CD4-positive, alpha-beta T cell treated with Interferon alpha-2 for 1 hour (primary cell): Measurements from ENCODE around the gene PIM2.

ENCODE experiments used
- DNase-seq, 2 donors: peaks; one replicate each; pipeline ENCODE4 v3.0.0-alpha.2; 2020 to 2022

The PIM2 gene

DNA sequence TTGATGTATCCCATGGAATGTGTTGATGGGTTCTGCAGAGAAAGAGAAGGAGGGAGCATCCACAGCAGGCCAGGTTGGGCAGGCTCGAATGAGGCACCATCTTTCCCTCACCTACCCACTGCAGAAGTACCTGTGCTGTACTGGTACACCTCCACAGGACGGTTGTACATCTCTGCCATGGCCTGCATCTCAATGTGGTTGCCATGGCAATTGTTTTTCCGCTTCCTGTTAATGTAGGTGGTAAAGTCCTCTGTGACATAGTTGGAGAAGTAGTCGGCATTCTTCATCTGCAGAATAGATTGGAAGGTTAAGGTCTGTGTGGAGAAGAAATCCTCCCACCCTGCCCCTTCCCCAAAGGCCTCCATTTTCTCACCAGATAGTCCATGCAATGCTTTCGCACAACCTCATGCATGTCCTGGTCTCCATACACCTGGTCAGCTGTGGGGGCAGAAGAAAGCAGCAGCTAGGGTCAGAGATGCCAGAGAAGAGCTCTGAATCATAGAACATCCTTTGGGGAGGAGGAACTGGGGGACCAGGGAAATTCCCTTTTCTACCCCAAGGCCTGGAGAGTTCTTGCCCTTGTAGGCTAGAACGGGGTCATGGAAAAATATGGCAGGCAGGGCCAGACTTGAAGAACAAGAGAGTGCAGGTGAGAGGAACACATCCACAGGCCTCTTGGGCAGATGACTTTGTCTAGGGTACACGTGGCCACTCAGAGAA lies 15.9 kb upstream of the PIM2 start:
- peak; percentile 69 to 81 for DNase-seq

DNA sequence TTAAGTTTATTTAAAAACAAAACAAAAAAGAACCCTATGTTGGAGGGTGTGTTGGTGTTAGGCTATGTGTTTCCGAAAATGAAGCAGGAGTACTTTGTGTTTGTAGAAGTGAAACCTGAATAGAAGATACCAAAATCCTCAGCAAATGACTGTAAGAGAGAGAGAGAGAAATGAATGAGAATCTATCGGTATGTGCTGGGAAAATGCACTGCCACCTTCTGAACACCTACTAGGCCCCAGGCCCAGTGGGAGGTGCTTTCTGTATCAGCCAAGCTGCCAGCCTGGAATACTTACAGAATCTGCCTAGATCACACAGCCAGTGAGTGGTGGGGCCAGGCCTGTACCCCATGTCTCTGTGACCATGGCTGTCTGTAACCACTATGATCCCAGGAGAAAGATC lies 14.9 kb upstream of the PIM2 start:
- DNase-seq: no peak

DNA sequence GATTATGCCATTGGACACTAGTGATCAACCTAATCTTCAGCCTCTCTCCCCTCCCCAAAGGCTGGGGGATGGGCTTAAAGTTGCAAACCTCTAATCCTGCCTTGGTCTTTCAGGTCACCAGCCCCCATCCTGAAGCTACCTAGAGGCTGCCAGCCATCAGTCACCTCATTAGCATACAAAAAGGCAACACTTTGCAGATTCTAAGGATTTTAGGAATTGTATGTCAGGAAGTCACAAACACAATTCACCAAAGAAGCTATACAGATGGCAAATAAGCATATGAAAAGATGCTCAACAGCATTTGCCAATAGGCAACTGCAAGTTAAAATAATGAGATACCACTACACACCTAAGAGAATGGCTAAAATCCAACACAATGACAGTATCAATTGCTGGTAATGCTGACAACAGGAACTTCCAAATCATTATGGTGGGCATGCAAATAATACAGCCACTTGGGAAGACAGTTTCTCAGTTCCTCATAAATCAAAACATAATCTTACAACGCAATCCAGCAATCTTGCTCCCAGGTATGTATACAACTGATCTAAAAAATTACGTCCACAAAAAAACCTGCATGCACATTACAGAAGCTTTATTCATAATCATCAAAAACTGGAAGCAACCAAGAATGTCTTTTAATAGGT lies 9.0 kb upstream of the PIM2 start:
- DNase-seq: no peak

DNA sequence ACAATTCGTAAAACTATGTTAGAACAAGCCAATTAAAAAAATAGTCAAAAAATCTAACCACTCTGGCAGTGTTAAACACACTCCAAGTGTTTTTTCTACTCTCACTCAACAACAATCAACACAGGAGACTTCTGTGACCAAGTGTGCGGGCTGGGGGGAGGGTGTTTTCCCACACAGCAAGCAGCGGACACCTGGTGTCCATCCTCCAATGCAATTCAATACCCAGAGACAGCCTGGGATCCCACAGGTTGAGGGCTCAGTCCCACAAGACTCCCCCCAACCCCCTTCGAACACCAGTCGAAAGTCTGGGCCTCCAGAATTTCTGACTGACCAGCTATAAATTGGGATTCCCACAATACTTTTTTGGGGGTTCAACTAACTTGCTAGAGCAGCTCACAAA lies 8.3 kb upstream of the PIM2 start:
- DNase-seq: no peak

DNA sequence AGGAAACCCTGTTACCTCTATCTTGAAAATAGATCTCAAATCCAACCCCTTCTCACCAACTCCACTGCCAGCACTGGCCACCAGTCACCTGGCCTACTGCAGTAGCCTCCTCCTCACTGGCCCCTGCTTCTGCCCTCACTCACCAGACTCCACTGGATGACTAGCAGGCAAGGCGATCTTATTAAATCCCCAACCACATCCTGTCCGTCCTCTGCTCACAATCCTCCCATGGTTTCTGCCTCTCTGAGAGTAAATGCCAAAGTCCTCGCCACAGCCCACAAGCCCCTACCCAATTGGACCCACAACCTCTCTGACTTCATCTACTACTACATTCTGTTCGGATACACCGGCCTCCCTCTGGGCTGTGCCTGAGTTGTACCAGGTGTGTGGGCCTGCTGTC lies 5.4 kb upstream of the PIM2 start:
- DNase-seq: no peak

DNA sequence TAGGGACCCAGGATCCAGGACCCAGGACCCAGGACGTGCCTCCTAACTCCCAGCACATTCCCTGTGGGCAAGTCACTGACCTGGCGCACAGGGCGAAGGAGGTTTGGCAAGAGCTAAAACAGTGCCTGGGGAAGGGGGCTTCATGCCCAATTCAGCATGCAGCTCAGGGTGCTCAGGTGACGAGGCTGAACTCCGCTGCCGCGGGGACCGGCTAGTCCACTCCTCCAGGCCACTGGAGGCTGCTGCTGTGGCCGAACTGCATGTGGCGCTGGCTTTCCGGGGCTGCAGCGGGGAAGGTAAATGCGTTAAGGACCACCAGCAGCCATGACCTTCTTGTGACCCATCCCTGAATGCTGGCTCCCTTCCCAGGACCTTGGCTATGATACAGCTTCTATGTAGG lies 4.9 kb upstream of the PIM2 start:
- no peak for DNase-seq

DNA sequence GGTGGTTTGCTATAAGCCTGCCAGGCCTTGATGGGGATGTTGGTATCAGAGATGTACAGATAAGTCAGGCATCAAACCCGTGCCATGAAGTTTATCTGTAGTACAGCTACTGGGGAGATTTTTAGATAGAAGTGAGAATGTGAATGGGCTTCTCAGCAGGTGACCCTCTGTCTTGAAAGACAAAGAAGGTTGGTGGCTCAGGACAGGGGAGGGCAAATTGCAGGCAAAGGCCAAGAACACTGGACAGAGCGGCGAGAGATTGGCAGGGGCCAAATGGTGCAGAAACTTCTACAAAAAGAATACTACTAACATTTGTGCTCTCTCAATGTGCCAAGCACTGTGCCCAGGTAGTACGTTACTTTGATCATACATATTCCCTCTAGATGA lies 1.9 kb upstream of the PIM2 start:
- DNase-seq: no peak

DNA sequence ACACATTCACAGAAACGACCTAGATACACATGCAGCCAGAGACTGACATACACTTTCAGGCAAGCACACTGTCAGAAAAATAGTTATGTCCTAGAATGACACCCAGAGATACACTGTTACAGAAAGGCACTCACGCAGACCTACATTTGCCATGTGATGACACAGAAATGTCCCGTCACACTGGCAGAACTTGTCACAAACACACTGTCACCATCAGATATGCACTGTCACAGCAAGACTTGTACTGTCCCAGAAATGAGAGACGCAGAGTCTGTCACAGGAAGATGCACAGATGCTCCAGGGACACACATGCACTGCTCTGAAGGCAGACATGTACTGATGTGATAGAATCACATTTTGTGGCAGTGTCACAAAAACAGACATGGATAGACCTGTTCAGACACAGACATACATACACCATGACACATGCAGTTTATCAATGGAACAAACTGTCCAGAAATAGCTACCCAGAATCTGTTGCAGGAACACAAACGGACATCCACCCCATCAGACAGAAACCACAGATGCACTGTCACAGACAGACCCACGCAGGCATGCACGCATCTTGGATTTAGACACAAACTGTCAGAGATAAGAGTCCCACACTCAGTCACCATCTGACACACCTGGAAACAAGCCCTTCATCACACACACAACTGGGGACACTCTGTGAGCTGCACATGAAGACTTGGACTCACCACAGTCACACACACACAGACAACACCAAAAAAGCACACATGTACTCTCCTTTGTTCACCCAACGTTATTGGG lies 1.3 kb upstream of the PIM2 start:
- DNase-seq: peak; percentile 47 to 68

DNA sequence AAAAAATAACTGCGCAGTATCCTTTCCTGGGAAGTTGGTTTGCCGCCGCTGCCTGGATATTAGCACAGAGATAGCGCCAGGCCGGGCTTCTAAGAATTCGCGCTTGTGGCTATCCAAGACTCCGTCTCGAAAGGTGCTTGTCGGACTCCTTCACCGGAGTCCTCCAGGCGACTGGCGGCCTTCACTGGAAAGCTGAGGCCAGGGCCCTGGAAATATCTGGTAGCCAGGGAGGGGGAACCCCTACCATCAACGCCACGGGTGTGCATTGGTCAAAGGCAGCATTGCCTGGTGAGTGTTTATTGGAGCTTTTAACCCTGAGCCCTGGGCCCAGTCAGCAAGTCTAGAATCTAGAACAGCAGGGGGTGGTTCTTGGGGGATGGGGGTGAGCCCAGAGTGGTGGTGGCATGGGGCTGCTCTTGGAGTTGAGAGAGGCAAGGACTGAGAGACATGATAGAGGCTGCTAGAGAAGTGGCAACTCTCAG lies 577 bp upstream of the PIM2 start:
- DNase-seq: no peak

DNA sequence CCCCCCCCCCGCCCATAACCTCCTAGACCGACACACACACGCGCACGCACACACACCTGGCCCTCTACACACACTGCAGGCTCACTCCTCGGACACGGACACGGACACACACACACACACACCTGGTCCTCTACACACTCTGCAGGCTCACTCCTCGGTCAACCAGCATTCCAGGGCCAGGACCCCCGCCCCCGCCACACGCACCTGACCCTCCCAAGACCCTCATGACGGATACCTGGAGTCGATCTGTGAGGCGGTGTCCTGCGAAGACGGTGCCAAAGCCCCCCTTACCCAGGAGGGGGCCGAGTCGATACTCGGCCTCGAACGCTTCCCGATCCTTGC lies 552 bp downstream of the PIM2 start:
- DNase-seq: no peak

DNA sequence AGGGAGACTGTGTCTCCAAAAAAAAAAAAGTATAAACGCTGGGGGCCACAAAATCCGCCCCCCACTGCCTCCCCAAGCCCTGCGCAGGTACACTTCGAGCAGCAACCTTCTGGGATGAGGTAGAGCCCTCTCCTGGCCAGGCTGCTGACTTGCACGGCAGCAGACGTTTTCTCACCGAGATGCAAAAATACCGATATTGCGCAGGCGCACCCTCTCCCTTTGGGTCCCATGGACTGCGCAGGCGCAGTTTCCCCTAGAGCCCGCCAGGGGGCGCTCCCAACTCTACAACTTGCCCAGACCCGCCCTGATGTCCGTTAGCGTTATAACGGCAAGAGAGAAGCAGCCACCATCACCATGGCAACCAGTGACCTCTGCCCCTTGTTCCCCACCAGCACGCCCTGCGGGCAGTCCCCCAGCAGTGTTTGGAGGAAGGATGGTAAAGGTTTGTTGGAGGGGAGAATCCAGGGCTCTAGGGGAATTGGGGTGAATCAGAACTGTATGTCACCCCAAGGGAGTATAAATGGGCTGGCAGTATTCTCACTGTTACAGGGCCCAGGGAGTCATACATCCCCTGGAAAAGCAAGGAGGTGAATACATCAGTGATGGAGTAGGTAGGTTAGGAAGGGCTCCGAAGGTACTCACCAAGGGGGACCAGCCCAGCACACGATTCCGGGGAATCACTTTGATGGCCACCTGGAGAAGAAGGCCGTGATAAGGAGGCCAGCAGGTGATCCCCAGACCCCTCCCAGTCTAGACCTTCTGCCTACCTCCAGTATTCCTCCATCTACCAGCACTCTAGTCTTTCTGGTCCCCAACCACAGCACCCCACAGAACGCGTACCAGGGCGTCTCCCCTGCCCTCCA lies 1.5 kb downstream of the PIM2 start:
- DNase-seq: peak; percentile 93

DNA sequence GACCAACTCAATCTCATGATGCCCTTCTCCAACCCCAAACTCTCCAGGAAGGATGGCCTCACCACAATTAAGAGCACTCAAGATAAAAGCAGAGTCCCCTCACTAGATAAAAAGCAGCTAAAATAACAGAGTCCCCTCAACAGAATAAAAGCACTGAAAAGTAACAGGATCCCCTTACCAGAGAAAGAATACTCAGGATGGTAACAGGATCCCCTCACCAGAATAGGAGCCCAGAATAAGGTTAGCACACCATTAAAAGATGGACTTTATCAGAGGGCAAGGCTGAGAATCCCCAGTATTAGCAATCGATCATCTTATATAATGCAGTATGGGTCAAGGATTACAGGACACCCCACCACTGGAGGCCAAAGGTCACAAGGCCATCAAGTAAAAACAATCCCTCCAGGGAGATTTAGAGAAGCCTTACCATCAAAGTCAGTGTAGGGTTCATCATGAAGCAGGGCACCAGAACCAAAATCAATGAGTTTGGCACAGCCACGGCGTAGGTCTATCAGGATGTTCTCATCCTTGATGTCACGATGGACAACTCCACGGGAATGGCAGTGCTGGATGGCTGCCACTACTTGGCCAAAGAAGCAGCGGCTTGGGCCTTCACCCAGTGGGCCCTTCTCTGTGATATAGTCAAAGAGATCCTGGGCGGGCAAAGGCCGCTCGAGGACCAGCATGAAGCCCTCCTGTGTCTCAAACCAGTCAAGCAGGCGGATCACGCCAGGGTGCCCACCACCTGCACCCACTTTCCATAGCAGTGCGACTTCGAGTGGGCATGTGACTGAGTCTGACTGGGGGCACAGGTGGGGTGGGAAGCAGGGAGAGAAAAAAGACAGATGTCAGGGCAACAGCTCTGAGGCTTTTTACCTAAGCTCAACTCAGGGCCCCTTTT lies 4.0 kb downstream of the PIM2 start:
- DNase-seq: peak in 1 of 2 donors; percentile 29

DNA sequence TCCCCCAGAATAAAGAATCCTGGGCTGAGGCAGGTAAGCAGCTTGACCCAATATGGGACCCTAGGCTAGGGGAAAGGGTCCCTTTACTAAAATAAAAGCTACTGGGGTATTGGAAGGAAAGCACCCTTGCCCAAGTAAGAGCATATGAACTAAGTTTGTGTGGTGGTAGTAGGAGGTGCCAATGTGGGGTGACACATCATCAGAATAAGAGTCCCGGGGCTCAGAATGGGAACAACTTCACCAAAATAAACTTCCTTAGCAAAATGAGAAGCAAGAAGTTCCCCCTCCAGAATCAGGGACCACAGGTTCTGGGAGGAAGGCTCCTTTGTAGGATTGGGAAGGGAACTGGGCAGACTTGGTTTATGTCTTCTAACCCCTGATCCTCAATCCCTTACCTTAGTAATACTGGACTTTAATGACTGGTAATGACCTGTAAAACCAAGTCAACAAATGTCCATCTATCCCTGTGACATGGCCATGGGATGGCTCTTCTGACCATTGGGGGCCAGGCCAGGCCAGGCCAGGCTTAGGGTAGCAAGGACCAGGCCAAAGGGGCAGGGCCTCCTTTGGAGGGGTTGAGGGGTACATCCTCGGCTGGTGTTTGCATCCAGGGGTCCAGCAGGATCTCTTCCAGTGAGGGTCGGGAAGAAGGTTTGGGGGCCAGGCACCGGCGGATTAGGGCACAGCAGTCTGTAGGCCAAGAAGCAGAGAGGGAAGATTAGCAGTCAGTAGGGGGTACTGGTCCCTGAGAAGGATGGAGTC lies 5.0 kb downstream of the PIM2 start:
- peak in 1 of 2 donors; percentile 36 for DNase-seq

DNA sequence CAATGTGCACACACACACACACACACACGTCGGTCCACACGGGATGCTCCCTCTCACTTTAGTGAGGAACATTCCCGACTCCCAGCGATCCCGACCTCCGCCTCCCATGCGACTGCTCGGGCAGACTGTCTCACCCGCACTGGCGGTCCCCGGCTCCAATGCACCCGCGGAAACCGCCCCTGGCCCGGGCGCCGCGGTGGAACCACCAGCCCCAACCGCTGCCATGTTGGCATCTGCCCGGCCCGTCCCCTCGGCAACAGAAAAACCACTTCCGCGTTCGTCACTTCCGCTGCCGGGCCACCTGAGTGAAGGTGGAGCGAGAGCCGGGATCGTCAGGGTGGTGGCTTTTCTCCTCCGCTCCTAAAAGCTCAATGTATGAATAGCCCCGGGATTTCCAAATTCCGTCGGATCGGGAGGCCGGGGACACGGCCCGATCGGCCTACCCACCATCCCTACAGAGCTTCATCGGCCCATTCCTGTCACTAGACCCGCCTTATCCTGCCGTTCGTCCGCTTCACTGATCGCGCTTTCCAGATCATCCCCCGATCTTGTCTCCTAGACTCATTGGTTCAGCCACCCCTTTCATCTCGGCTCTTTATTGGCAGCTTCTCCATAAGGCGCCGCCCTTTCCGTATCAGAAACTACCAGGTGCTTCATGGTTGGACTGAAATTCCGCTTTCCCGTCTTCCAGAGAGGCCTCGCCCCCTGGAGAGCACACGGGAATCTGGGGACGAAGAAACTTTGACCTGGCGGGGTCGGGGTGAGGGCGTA lies 7.2 kb downstream of the PIM2 start, which contains the start of gene SLC35A2:
Gene SLC35A2 (minus strand): TSS at position 235 of the 771 bp plus-strand sequence. CDS start 10 bp downstream, at position 225.
- DNase-seq: peak; percentile 87 to 90

DNA sequence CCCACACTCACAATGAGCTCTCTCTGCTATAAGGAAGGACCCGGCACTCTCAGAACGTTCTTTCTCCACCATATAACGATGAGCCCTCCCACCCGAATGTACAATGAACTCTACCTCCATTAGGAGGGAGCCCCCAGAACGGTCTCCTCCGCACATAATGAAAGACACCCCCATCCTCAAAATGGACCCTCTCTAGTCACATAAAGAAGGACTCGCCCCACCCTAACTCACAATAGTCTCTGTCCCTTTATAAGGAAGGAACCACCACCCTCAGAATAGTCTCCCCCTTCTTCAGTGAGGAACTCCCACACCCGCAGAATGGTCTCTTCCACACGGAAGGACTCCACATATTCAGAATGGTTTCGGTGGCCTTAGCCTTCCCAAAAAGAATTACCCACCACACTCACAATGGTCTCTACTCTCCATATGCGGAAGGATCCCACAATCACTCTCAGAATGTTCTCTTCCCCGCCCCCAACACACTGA lies 7.9 kb downstream of the PIM2 start:
- peak in 1 of 2 donors; percentile 37 for DNase-seq

DNA sequence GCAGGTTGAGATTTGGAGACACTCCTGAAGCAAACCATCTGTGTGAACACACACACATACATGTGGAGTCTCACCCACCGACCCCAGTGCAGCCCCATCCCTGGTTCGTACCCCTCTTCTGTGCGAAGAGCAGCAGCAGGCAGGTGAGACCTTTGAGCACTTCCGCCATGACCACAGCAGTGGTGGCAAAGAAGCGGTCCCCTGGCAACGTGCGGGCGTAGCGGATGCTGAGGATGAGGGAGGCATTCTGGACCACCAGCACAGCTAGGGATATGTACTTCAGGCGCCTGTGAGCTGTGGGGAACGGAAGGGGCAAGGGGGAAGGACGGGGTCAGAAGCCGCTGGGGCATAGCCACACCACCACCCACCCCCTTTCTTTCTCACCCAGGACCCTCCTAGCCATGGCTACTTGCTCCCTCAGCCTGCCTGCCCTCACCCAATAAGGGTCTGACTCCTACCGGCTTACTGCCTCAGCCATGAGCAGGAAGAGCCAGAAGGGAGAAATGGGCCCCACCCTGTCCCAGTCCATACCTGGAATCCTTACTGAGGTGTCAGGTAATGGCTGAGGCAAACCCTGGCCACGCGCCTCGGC lies 9.0 kb downstream of the PIM2 start:
- peak in 1 of 2 donors; percentile 44 for DNase-seq

DNA sequence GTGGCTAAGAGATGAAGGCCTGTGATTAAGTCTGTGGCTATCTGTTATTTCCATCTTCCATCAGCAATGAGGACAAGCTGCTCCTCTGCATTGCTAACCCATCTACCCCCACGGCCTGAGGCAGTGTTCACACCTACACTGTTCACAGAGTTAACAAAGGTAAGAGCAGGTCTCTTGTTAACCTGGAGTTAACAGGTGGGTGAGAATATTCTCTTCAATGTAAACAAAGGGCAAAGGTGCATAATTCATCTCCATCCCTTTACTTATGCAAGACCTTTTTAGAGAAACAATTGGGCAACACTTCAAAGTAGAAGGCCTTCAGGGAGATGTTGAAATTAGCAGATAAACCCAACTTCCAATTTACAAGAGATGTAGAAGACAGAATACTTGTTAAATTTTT lies 10.2 kb downstream of the PIM2 start:
- no peak for DNase-seq

DNA sequence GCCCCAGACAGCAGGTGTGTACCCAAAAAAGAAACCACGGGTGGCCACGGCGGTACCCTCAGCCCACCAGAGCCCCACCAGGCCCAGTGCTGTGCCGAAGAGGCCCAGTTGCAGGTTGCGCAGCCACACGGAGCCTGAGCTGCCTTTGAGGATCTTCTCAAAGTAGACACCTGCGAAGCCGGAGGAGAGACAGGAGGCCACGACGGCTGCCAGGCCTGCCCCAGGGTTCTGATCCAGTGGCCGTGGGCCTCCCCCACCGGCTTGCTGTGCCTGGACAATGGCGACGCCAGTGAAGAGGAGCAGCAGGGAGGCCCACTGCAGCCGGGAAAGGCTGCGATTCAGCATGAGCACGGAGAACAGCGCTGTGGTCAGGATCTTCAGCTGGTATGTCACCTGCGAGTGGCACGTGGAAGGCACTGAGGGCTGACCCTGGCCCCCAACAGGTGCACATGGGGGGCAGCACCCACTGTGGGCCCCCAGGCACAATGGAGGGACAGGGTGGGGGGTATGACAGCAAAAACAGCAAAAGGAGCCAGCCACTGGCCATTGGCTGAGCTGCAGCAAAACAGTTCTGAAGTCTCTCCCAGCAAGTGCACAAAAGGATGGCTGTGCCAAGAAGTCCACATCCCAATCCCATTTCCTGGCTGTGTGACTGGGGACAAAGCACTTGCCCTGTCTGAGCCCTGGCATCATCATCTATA lies 13.6 kb downstream of the PIM2 start:
- DNase-seq: no peak

DNA sequence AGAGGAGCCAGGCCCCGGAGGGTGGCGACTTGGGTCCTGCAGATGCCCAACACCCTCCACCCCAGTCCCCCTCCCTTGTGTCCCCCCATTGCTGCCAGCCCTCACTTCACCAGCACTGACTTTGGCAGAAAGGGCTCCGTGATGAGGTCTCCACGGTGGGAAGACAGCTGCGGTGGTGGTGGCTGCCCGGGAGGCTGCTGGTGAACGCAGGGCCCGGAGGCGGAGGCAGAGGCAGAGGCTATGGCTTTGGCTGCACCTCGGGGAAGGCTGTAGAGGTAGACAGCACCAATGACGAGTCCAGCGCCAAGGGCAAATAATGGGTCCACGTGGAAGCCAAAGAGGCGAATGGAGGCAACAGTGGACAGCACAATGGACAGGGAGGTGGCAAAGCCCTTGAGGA lies 14.2 kb downstream of the PIM2 start:
- DNase-seq: no peak
